ENCODE data around the gene SYNGR1. TPM values are rescaled to one million over a fixed set of nuclear protein-coding genes. Genes with fewer than 3 reads are reported as not detected.

Gene SYNGR1
- total RNA-seq, 4 donors from 2014 or later = 25.5 to 51.3 (median 38.9) TPM

- no peak for DNase-seq (ENCODE audit: low spot score in 2 of 2)
- TF ChIP-seq CTCF (IDR thresholded peaks at IDR 0.05) (no peak), POLR2A (IDR thresholded peaks at IDR 0.05) (no peak)
These were observed 32.1 kb downstream of the SYNGR1 start for GRCh38 chr22:39381930-39382329.

GRCh38 chr22:39382410-39382809 lies 32.6 kb downstream of the SYNGR1 start:
- 73 to 88% methylated on average over 5 of the region's 5 CpGs for WGBS, 2 donors
- no peak for TF ChIP-seq CTCF (IDR thresholded peaks at IDR 0.05)
- no peak for TF ChIP-seq POLR2A (IDR thresholded peaks at IDR 0.05)
- no peak for DNase-seq (ENCODE audit: low spot score in 2 of 2)
- intact Hi-C loops (cut with DNase I; ENCODE audit: low total_unique reads) = no loop called here
- H3K4me3 ChIP-seq (ENCODE audit: low read depth, poor library complexity, severe bottlenecking) = no peak overlapping the region

More at GRCh38 chr22:39381930-39382329, 32.1 kb downstream of the SYNGR1 start:
- intact Hi-C loops (cut with DNase I; ENCODE audit: low total_unique reads) = no loop called here
- WGBS, 2 donors = 84 to 96% methylated on average over 7 to 8 of the region's 8 CpGs
- H3K4me3 ChIP-seq (ENCODE audit: low read depth, poor library complexity, severe bottlenecking) = no peak overlapping the region

GRCh38 chr22:39383841-39384625 lies 34.2 kb downstream of the SYNGR1 start:
- DNase-seq (ENCODE audit: low spot score in 2 of 2) = no peak
- WGBS, 2 donors = 55 to 60% methylated on average over 12 of the region's 12 CpGs
- no peak overlapping the region for H3K4me3 ChIP-seq (ENCODE audit: low read depth, poor library complexity, severe bottlenecking)
- intact Hi-C loops (cut with DNase I; ENCODE audit: low total_unique reads) = no loop called here
- TF ChIP-seq POLR2A (IDR thresholded peaks at IDR 0.05) (no peak), CTCF (IDR thresholded peaks at IDR 0.05) (no peak)

- H3K4me3 ChIP-seq (ENCODE audit: low read depth, poor library complexity, severe bottlenecking) = no peak overlapping the region
- no peak for TF ChIP-seq CTCF (IDR thresholded peaks at IDR 0.05)
- no peak for TF ChIP-seq POLR2A (IDR thresholded peaks at IDR 0.05)
- no peak for DNase-seq (ENCODE audit: low spot score in 2 of 2)
- 53 to 56% methylated on average over 21 of the region's 21 CpGs for WGBS, 2 donors
- intact Hi-C loops (cut with DNase I; ENCODE audit: low total_unique reads) = no loop called here
These were observed 35.1 kb downstream of the SYNGR1 start for GRCh38 chr22:39384750-39385480.

GRCh38 chr22:39388261-39389011 lies 38.6 kb downstream of the SYNGR1 start:
- no peak for TF ChIP-seq POLR2A (IDR thresholded peaks at IDR 0.05)
- TF ChIP-seq CTCF (IDR thresholded peaks at IDR 0.05) = no peak
- peak; percentile 52 to 93 for DNase-seq (ENCODE audit: low spot score in 2 of 2)
- 3 to 8% methylated on average over 46 to 55 of the region's 56 CpGs for WGBS, 2 donors
- peak overlapping the region; percentile 29 for H3K4me3 ChIP-seq (ENCODE audit: low read depth, poor library complexity, severe bottlenecking)
- intact Hi-C loops (cut with DNase I; ENCODE audit: low total_unique reads) = no loop called here
